Breast epithelium (tissue), 3 donors: ENCODE measurements around the gene BMX.

Experiments used
- POLR2A ChIP-seq: fragments of 450-650 bp; IDR thresholded peaks from one replicate; pipeline ENCODE4 v1.6.1; 2016; ENCODE audit warnings: antibody characterized with exemption, mild to moderate bottlenecking, moderate library complexity
- TF ChIP-seq, protein P1 (sequence below), 3 donors: fragments of 450-650 bp; IDR thresholded peaks; one replicate each; pipeline ENCODE4 v1.5.1; 2016 to 2017; ENCODE audit warnings: antibody characterized with exemption in 3 of 3, mild to moderate bottlenecking in 3 of 3, moderate library complexity in 3 of 3

DNA sequence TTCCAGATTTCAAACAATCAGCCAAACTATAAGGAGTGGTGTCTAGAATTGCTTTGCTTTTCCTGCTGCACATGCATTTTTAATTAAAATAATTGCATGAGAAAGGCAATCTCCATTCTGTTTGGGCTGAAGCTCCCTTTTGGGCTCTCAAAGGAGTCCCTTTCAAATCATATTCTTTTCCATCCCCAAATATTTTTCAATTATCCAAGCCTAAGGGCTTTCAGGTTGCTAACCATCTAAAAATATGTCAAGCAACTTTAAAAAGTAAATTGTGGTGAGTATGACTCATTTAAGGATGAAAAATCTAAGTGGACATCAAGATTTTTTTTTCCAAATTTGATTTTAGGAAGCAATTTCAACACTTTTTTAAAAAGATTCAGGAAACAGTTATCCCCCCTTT, 35.9 kb upstream of the BMX start:
- TF ChIP-seq, protein P1, sequence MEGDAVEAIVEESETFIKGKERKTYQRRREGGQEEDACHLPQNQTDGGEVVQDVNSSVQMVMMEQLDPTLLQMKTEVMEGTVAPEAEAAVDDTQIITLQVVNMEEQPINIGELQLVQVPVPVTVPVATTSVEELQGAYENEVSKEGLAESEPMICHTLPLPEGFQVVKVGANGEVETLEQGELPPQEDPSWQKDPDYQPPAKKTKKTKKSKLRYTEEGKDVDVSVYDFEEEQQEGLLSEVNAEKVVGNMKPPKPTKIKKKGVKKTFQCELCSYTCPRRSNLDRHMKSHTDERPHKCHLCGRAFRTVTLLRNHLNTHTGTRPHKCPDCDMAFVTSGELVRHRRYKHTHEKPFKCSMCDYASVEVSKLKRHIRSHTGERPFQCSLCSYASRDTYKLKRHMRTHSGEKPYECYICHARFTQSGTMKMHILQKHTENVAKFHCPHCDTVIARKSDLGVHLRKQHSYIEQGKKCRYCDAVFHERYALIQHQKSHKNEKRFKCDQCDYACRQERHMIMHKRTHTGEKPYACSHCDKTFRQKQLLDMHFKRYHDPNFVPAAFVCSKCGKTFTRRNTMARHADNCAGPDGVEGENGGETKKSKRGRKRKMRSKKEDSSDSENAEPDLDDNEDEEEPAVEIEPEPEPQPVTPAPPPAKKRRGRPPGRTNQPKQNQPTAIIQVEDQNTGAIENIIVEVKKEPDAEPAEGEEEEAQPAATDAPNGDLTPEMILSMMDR (IDR thresholded peaks at IDR 0.05), result no peak
- TF ChIP-seq POLR2A, result no peak
